Dermis blood vessel endothelial cell (primary cell): ENCODE results near the gene SNRNP25. TPM values are rescaled to one million over a fixed set of nuclear protein-coding genes. Genes with fewer than 3 reads are reported as not detected.
A peak's percentile ranks its signal among the peaks of the same experiment; 100 is the strongest.
"Not testable (repeated sequence)": the region's sequence is repeated elsewhere in the genome, so short reads cannot be mapped to it uniquely, and the experiment has no call there.

ENCODE experiments used
- DNase-seq: peaks from one replicate; pipeline ENCODE4 v3.0.0; 2010
- total RNA-seq: library from RNA; depleted of rRNA; stranded (reverse); fragments of >200 nt; gene quantifications from 2 replicates; pipeline ENCODE4 v1.2.3, GENCODE V29; 2014

SNRNP25 gene
- total RNA-seq, 1 donor from 2014 or later, result 17.9 TPM

GRCh38 chr16:42069-42457 lies 11.6 kb upstream of the SNRNP25 start:
- DNase-seq, result no peak

- DNase-seq, result no peak
Measured at GRCh38 chr16:42691-43090, 10.9 kb upstream of the SNRNP25 start.

GRCh38 chr16:43294-43693 lies 10.3 kb upstream of the SNRNP25 start:
- DNase-seq, result no peak

GRCh38 chr16:44655-45054 lies 9.0 kb upstream of the SNRNP25 start:
- no peak for DNase-seq

GRCh38 chr16:45454-45853 lies 8.2 kb upstream of the SNRNP25 start:
- DNase-seq, result no peak

GRCh38 chr16:46510-46909 lies 7.1 kb upstream of the SNRNP25 start:
- DNase-seq, result not testable (repeated sequence)

- DNase-seq, result no peak
Measured at GRCh38 chr16:47234-47633, 6.4 kb upstream of the SNRNP25 start.

- no peak for DNase-seq
Measured at GRCh38 chr16:50769-51591, 2.6 kb upstream of the SNRNP25 start.

GRCh38 chr16:54237-54581 lies 581 bp downstream of the SNRNP25 start:
- DNase-seq, result no peak

- no peak for DNase-seq
Measured at GRCh38 chr16:55571-56136, 2.0 kb downstream of the SNRNP25 start.

GRCh38 chr16:56231-56927 lies 2.8 kb downstream of the SNRNP25 start:
- no peak for DNase-seq

- DNase-seq, result peak; percentile 25
Measured at GRCh38 chr16:57711-58110, 4.1 kb downstream of the SNRNP25 start.

GRCh38 chr16:58491-59439 lies 5.1 kb downstream of the SNRNP25 start:
- DNase-seq, result no peak

GRCh38 chr16:59440-60059 lies 5.9 kb downstream of the SNRNP25 start:
- no peak for DNase-seq

GRCh38 chr16:60166-60565 lies 6.5 kb downstream of the SNRNP25 start:
- no peak for DNase-seq

GRCh38 chr16:60929-61878 lies 7.6 kb downstream of the SNRNP25 start:
- DNase-seq, result no peak

GRCh38 chr16:61879-62281 lies 8.3 kb downstream of the SNRNP25 start:
- no peak for DNase-seq

- no peak for DNase-seq
Measured at GRCh38 chr16:62283-62967, 8.8 kb downstream of the SNRNP25 start.

- no peak for DNase-seq
Measured at GRCh38 chr16:62968-63391, 9.4 kb downstream of the SNRNP25 start.

GRCh38 chr16:63466-63865 lies 9.8 kb downstream of the SNRNP25 start:
- no peak for DNase-seq
